Activated naive CD4-positive, alpha-beta T cell treated with anti-CD3 and anti-CD28 coated beads, Interleukin-2, amount 50 U/mL, for 16 hours (primary cell): Measurements from ENCODE around the gene BICDL1.

Source experiments
- DNase-seq: peaks from one replicate; pipeline ENCODE4 v3.0.0-alpha.2; 2020

Gene BICDL1

GRCh38 chr12:120131116-120131515 lies 142.1 kb downstream of the BICDL1 start:
- no peak for DNase-seq

- DNase-seq = no peak
Measured at GRCh38 chr12:120132054-120132836, 143.2 kb downstream of the BICDL1 start.

DNA sequence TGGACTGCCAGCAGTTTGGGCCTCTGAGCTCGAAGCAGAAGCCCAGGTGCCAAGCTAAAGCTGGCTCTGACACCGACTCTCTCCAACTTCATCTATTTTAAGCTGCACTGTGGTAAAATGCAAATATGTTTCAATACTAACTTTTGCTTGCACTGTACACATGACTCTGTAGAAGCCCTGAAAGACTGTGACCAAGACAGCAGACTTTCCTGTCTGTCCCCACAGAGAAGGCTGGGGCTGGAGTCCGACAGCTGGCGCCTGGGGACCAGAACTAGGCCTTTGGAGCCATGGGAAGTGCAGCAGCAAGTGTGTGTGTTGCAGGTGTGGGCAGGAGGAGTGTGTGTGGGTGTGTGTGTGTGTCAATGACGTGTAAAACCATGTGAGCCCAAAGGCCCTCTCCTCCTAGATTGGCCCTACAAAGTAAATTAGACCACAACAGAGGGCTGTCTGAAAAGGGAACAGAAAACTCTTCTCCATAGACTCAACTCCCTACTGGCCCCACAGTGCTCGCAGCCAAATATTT lies 143.9 kb downstream of the BICDL1 start:
- no peak for DNase-seq

DNA sequence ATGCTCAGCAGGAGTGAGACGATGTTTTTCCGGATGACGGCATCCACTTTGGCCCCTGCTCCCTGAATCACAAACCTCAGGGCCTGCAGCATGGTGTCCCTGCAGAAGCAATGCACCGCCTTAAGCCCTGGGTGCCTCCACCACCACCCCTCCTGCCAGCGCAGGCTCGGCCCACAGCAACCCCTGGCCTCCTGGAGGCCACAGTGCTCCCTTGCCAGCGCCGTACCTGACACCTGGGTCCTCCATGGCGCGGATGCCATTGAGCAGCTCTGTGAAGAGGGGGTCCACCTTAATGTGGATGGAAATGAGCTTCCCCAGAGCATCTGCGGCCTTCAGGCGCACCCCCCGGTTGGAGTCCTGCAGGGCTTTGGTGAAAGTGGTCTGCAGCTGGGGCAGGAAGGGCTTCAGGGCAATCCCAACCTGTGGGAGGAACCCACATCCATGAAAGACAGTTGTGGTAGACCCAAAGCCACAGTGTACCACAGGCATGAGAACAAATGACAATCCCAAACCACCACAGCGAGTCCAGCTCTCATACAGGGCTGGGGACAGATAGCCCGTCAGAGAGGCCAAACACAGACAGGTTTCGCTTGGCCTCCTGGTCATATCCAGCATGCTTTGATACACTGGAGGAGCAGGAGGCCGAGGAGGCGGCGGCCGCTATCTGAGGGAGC lies 145.4 kb downstream of the BICDL1 start:
- no peak for DNase-seq

DNA sequence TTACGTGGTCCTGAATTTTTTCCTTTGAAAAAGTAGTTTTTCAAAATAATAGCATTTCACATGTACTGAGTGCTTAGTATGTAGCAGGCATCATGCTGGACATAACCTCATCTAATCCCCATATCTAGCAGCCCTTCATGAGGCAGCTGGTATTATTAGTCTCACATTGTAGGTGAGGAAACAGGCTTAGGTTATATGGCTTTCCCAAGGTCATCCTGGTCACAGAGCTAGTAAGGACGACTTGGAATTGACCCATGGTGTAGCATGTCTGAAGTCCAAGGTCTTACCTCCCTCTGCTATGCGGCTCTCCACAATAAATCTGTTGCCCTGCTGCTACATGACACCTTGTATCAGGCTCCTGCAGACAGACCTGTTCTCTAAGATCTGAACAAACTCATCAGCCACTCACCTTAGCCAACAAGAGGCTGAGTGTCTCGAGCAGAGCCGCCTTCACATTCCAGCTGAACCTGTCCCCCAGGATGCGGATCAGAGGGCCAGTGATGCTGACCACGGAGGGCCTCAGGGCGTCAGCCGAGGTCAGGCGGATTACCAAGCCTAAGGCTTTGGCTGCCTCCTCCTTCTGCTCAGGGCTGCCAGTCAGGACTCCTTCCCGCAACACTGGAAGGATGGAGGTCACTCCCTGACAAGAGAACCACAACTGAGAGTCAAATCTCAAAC lies 147.2 kb downstream of the BICDL1 start:
- DNase-seq = no peak

GRCh38 chr12:120137833-120138232 lies 148.8 kb downstream of the BICDL1 start:
- DNase-seq = no peak

- no peak for DNase-seq
Measured at GRCh38 chr12:120138366-120138765, 149.3 kb downstream of the BICDL1 start.

- no peak for DNase-seq
Measured at GRCh38 chr12:120139958-120140357, 150.9 kb downstream of the BICDL1 start.

GRCh38 chr12:120140603-120141002 lies 151.6 kb downstream of the BICDL1 start:
- no peak for DNase-seq

- no peak for DNase-seq
Measured at GRCh38 chr12:120141336-120141735, 152.3 kb downstream of the BICDL1 start.

DNA sequence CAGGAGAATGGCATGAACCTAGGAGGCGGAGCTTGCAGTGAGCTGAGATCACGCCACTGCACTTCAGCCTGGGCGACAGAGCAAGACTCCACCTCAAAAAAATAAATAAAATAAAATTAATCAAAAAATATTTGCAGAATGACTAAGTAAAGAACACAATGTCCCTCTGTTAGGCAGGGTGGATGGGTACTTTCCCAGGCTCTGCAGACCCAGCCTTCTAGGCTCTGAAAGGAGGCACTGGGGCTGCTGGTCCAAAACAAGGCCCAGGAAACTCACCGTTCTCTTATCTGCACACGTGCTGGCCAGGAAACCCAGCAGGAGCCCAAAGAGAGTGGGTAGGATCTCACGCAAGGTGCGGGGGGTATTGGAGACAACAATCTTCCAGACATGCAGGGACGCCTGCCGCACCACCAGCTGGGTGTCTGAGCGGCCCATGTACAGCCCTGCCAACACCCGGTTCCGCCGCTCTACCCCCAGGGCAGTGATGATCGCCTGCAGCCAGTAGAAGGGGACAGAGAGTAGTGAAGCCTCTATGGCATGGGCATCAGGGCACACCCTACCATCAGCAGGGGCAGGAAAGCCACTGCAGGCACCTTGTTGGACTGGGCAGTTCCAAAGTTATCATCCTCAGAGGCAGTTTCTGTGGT lies 153.3 kb downstream of the BICDL1 start:
- no peak for DNase-seq
